ENCODE data around the gene COLEC11.
"Not testable (repeated sequence)": the region's sequence is repeated elsewhere in the genome, so short reads cannot be mapped to it uniquely, and the experiment has no call there.

The COLEC11 gene

GRCh38 chr2:3594493-3595281 lies at the start of gene COLEC11:
Gene COLEC11, plus strand, starts transcription at chr2:3595112. Its CDS starts 9,229 bp downstream, at chr2:3604341.
- no peaks in the 10 kb centered on the region for H3K36me3 ChIP-seq (ENCODE audit: control insufficient read depth, insufficient read depth, low read length)
- H3K4me3 ChIP-seq (ENCODE audit: low read depth, low read length): no peak within 1 kb of the TSS
- H3K9me3 ChIP-seq (ENCODE audit: control insufficient read depth, insufficient read depth, low read length): no peaks in the 10 kb centered on the region
- no peak within 1 kb of the TSS for H3K9ac ChIP-seq (ENCODE audit: low read depth, low read length)
- H3K27ac ChIP-seq (ENCODE audit: low read depth, low read length): no peak within 1 kb of the TSS
- no peaks in the 10 kb centered on the region for H3K27me3 ChIP-seq (ENCODE audit: control insufficient read depth, insufficient read depth, low read length)
- no peaks in the 10 kb centered on the region for H3K4me1 ChIP-seq (ENCODE audit: control insufficient read depth, insufficient read depth, low read length)

- H3K9ac ChIP-seq (ENCODE audit: low read depth, low read length): no peak overlapping the region
- no peaks in the 10 kb centered on the region for H3K27me3 ChIP-seq (ENCODE audit: control insufficient read depth, insufficient read depth, low read length)
- no peak overlapping the region for H3K27ac ChIP-seq (ENCODE audit: low read depth, low read length)
- H3K36me3 ChIP-seq (ENCODE audit: control insufficient read depth, insufficient read depth, low read length): peaks cover 96% of the 10 kb centered on the region
- H3K9me3 ChIP-seq (ENCODE audit: control insufficient read depth, insufficient read depth, low read length): no peaks in the 10 kb centered on the region
- no peak overlapping the region for H3K4me3 ChIP-seq (ENCODE audit: low read depth, low read length)
- H3K4me1 ChIP-seq (ENCODE audit: control insufficient read depth, insufficient read depth, low read length): no peaks in the 10 kb centered on the region
These were observed 49.0 kb upstream of the COLEC11 start for GRCh38 chr2:3545788-3546478.

- H3K9ac ChIP-seq (ENCODE audit: low read depth, low read length): no peak overlapping the region
- H3K4me3 ChIP-seq (ENCODE audit: low read depth, low read length): no peak overlapping the region
- H3K9me3 ChIP-seq (ENCODE audit: control insufficient read depth, insufficient read depth, low read length): no peaks in the 10 kb centered on the region
- no peaks in the 10 kb centered on the region for H3K4me1 ChIP-seq (ENCODE audit: control insufficient read depth, insufficient read depth, low read length)
- peaks cover 95% of the 10 kb centered on the region for H3K36me3 ChIP-seq (ENCODE audit: control insufficient read depth, insufficient read depth, low read length)
- no peak overlapping the region for H3K27ac ChIP-seq (ENCODE audit: low read depth, low read length)
- no peaks in the 10 kb centered on the region for H3K27me3 ChIP-seq (ENCODE audit: control insufficient read depth, insufficient read depth, low read length)
These were observed 47.0 kb upstream of the COLEC11 start for GRCh38 chr2:3547915-3548314.

GRCh38 chr2:3553946-3554345 lies 41.0 kb upstream of the COLEC11 start:
- Histone ChIP-seq H3K4me3 (ENCODE audit: low read depth, low read length) (no peak overlapping the region), H3K9me3 (ENCODE audit: control insufficient read depth, insufficient read depth, low read length) (no peaks in the 10 kb centered on the region), H3K36me3 (ENCODE audit: control insufficient read depth, insufficient read depth, low read length) (peaks cover 75% of the 10 kb centered on the region), H3K4me1 (ENCODE audit: control insufficient read depth, insufficient read depth, low read length) (no peaks in the 10 kb centered on the region), H3K27ac (ENCODE audit: low read depth, low read length) (no peak overlapping the region), H3K9ac (ENCODE audit: low read depth, low read length) (no peak overlapping the region), H3K27me3 (ENCODE audit: control insufficient read depth, insufficient read depth, low read length) (no peaks in the 10 kb centered on the region)

DNA sequence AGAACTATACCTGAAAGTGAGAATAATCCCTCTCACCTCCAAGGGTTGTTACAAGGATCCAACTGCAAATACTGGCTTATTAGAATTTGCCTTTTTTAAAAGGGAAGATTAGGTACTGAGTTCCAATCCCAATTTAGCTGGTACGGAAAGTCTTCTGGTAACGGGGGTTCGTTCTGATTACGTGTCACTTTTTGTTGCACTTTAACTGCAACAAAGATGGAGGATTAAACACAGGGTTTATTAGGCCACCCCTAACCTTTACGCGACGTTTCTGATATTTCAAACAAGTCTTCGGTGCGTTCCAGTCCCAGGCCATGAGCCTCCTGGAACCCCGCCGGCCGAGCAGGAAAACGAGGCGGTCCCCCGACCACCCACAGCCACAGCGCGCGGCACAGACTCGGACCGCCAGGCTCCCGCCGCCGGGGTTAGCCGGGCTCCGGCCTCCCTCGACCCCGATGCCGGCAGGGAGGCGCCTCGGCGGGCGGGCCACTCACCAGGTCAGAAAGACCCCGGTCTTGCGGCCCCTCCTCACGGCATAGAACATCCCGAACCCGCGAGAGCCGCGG lies 37.2 kb upstream of the COLEC11 start:
- H3K9ac ChIP-seq (ENCODE audit: low read depth, low read length): peak overlapping the region; percentile 94
- no peaks in the 10 kb centered on the region for H3K9me3 ChIP-seq (ENCODE audit: control insufficient read depth, insufficient read depth, low read length)
- peaks cover 4% of the 10 kb centered on the region; the same call in 1 of the 2 replicates for H3K4me1 ChIP-seq (ENCODE audit: control insufficient read depth, insufficient read depth, low read length)
- no peaks in the 10 kb centered on the region for H3K27me3 ChIP-seq (ENCODE audit: control insufficient read depth, insufficient read depth, low read length)
- peak overlapping the region; percentile 90 for H3K4me3 ChIP-seq (ENCODE audit: low read depth, low read length)
- H3K27ac ChIP-seq (ENCODE audit: low read depth, low read length): peak overlapping the region; percentile 97
- H3K36me3 ChIP-seq (ENCODE audit: control insufficient read depth, insufficient read depth, low read length): peaks cover 61% of the 10 kb centered on the region

GRCh38 chr2:3558205-3559014 lies 36.5 kb upstream of the COLEC11 start, which contains the start of gene RNASEH1:
Gene RNASEH1, minus strand, starts transcription at chr2:3558333. Its CDS starts 73 bp downstream, at chr2:3558260.
- peak within 1 kb of the TSS; percentile 94 for H3K9ac ChIP-seq (ENCODE audit: low read depth, low read length)
- H3K4me3 ChIP-seq (ENCODE audit: low read depth, low read length): peak within 1 kb of the TSS; percentile 90
- H3K27me3 ChIP-seq (ENCODE audit: control insufficient read depth, insufficient read depth, low read length): no peaks in the 10 kb centered on the region
- H3K36me3 ChIP-seq (ENCODE audit: control insufficient read depth, insufficient read depth, low read length): peaks cover 57% of the 10 kb centered on the region
- peaks cover 4% of the 10 kb centered on the region; the same call in 1 of the 2 replicates for H3K4me1 ChIP-seq (ENCODE audit: control insufficient read depth, insufficient read depth, low read length)
- H3K27ac ChIP-seq (ENCODE audit: low read depth, low read length): peak within 1 kb of the TSS; percentile 97
- no peaks in the 10 kb centered on the region for H3K9me3 ChIP-seq (ENCODE audit: control insufficient read depth, insufficient read depth, low read length)

GRCh38 chr2:3563521-3563976 lies 31.4 kb upstream of the COLEC11 start:
- H3K4me3 ChIP-seq (ENCODE audit: low read depth, low read length): no peak overlapping the region

GRCh38 chr2:3565117-3565516 lies 29.8 kb upstream of the COLEC11 start:
- Histone ChIP-seq H3K9ac (ENCODE audit: low read depth, low read length) (no peak overlapping the region), H3K4me1 (ENCODE audit: control insufficient read depth, insufficient read depth, low read length) (no peaks in the 10 kb centered on the region), H3K4me3 (ENCODE audit: low read depth, low read length) (no peak overlapping the region), H3K27ac (ENCODE audit: low read depth, low read length) (no peak overlapping the region), H3K27me3 (ENCODE audit: control insufficient read depth, insufficient read depth, low read length) (no peaks in the 10 kb centered on the region), H3K9me3 (ENCODE audit: control insufficient read depth, insufficient read depth, low read length) (no peaks in the 10 kb centered on the region), H3K36me3 (ENCODE audit: control insufficient read depth, insufficient read depth, low read length) (peaks cover 19% of the 10 kb centered on the region)

More at GRCh38 chr2:3563521-3563976, 31.4 kb upstream of the COLEC11 start:
- peaks cover 21% of the 10 kb centered on the region for H3K36me3 ChIP-seq (ENCODE audit: control insufficient read depth, insufficient read depth, low read length)
- no peaks in the 10 kb centered on the region for H3K27me3 ChIP-seq (ENCODE audit: control insufficient read depth, insufficient read depth, low read length)
- peaks cover 4% of the 10 kb centered on the region; the same call in 1 of the 2 replicates for H3K4me1 ChIP-seq (ENCODE audit: control insufficient read depth, insufficient read depth, low read length)
- H3K27ac ChIP-seq (ENCODE audit: low read depth, low read length): no peak overlapping the region
- H3K9me3 ChIP-seq (ENCODE audit: control insufficient read depth, insufficient read depth, low read length): no peaks in the 10 kb centered on the region
- H3K9ac ChIP-seq (ENCODE audit: low read depth, low read length): no peak overlapping the region

- H3K27me3 ChIP-seq (ENCODE audit: control insufficient read depth, insufficient read depth, low read length): no peaks in the 10 kb centered on the region
- H3K9me3 ChIP-seq (ENCODE audit: control insufficient read depth, insufficient read depth, low read length): no peaks in the 10 kb centered on the region
- H3K4me1 ChIP-seq (ENCODE audit: control insufficient read depth, insufficient read depth, low read length): no peaks in the 10 kb centered on the region
- H3K36me3 ChIP-seq (ENCODE audit: control insufficient read depth, insufficient read depth, low read length): peaks cover 8% of the 10 kb centered on the region; the same call in 1 of the 2 replicates
- no peak overlapping the region for H3K4me3 ChIP-seq (ENCODE audit: low read depth, low read length)
- H3K27ac ChIP-seq (ENCODE audit: low read depth, low read length): no peak overlapping the region
- no peak overlapping the region for H3K9ac ChIP-seq (ENCODE audit: low read depth, low read length)
These were observed 28.1 kb upstream of the COLEC11 start for GRCh38 chr2:3566806-3567205.

- H3K9me3 ChIP-seq (ENCODE audit: control insufficient read depth, insufficient read depth, low read length); H3K4me3 ChIP-seq (ENCODE audit: low read depth, low read length); H3K27me3 ChIP-seq (ENCODE audit: control insufficient read depth, insufficient read depth, low read length); H3K9ac ChIP-seq (ENCODE audit: low read depth, low read length); H3K4me1 ChIP-seq (ENCODE audit: control insufficient read depth, insufficient read depth, low read length); H3K36me3 ChIP-seq (ENCODE audit: control insufficient read depth, insufficient read depth, low read length); H3K27ac ChIP-seq (ENCODE audit: low read depth, low read length): not testable (repeated sequence)
These were observed 25.3 kb upstream of the COLEC11 start for GRCh38 chr2:3569656-3570055.

Data from HUES48 (cell line).